Astrocyte of the cerebellum (primary cell): ENCODE measurements around the gene CDC42SE2.
A peak's percentile ranks its signal among the peaks of the same experiment; 100 is the strongest.

ENCODE experiments used
- DNase-seq: peaks from one replicate; pipeline ENCODE4 v3.0.0-alpha.2; 2011; ENCODE audit warnings: low read depth
- H3K4me3 ChIP-seq: 2 replicates; pipeline ENCODE4 v1.5.1; 2011; ENCODE audit warnings: mild to moderate bottlenecking, low read depth, low read length, moderate library complexity
- CTCF ChIP-seq: IDR thresholded peaks from 2 replicates; pipeline ENCODE4 v1.5.1; 2012; ENCODE audit warnings: low read length, low read depth, moderate library complexity, mild to moderate bottlenecking; ENCODE audit errors: missing control alignments
- in situ Hi-C: cut with HindIII; loops from 2 replicates; pipeline ENCODE4 v1.10.0; 2017; ENCODE audit warnings: low sequenced_read_pairs

The CDC42SE2 gene

GRCh38 chr5:131263648-131264450, at the start of gene CDC42SE2:
Gene CDC42SE2 (plus strand): TSS chr5:131264053. CDS start chr5:131359494, 95,441 bp downstream.
- TF ChIP-seq CTCF, result no peak
- in situ Hi-C loops, result loop anchor here (25.0 kb wide), 1 partner anchor 148 kb away; no protein-coding TSS in a partner anchor
- peak within 1 kb of the TSS; percentile 98 for H3K4me3 ChIP-seq
- DNase-seq, result peak; percentile 44

- in situ Hi-C loops, result no loop called here
- no peak for TF ChIP-seq CTCF
- H3K4me3 ChIP-seq, result no peak overlapping the region
- DNase-seq, result no peak
Measured at GRCh38 chr5:131214609-131215227, 49.1 kb upstream of the CDC42SE2 start.

GRCh38 chr5:131217791-131218190, 46.1 kb upstream of the CDC42SE2 start:
- no peak for TF ChIP-seq CTCF
- in situ Hi-C loops, result no loop called here
- H3K4me3 ChIP-seq, result no peak overlapping the region
- DNase-seq, result no peak

- DNase-seq, result no peak
- TF ChIP-seq CTCF, result no peak
- in situ Hi-C loops, result no loop called here
- H3K4me3 ChIP-seq, result no peak overlapping the region
Measured at GRCh38 chr5:131218392-131218791, 45.5 kb upstream of the CDC42SE2 start.

- H3K4me3 ChIP-seq, result no peak overlapping the region
- no peak for DNase-seq
- in situ Hi-C loops, result no loop called here
- TF ChIP-seq CTCF, result no peak
Measured at GRCh38 chr5:131220566-131220965, 43.3 kb upstream of the CDC42SE2 start.

GRCh38 chr5:131221008-131221703, 42.7 kb upstream of the CDC42SE2 start:
- DNase-seq, result no peak
- H3K4me3 ChIP-seq, result no peak overlapping the region
- TF ChIP-seq CTCF, result no peak
- in situ Hi-C loops, result no loop called here
